Measurements from ENCODE around the gene FSIP1. TPM values are rescaled to one million over a fixed set of nuclear protein-coding genes. Genes with fewer than 3 reads are reported as not detected.

The FSIP1 gene
- total RNA-seq, 1 experiment from 2014 or later = 3.2 TPM

- intact Hi-C loops (cut with micrococcal nuclease) = no loop called here
- peaks cover 9% of the 10 kb centered on the region for H3K36me3 Mint-ChIP-seq (ENCODE audit: insufficient read depth, unreplicated experiment)
- DNase-seq (ENCODE audit: unreplicated experiment) = peak; percentile 65
- BruUV-seq (replicated peaks) = no TSS peak
- H3K4me1 Mint-ChIP-seq (ENCODE audit: insufficient read depth, unreplicated experiment) = peaks cover 38% of the 10 kb centered on the region
- H3K27ac Mint-ChIP-seq (ENCODE audit: low read depth, unreplicated experiment) = peak overlapping the region; percentile 77
- TF ChIP-seq CTCF (IDR thresholded peaks at IDR 0.05; ENCODE audit: unreplicated experiment) = no peak
- H3K9me3 Mint-ChIP-seq (ENCODE audit: unreplicated experiment) = no peaks in the 10 kb centered on the region
- POLR2A ChIA-PET = interaction anchor here (0.7 to 2.3 kb wide), 4 partner anchors 11 to 52 kb away, joined by 3 to 16 read pairs (median 10); no protein-coding TSS in a partner anchor
- no peaks in the 10 kb centered on the region for H3K27me3 Mint-ChIP-seq (ENCODE audit: insufficient read depth, unreplicated experiment)
- CTCF ChIA-PET = interaction anchor here (0.6 to 1.2 kb wide), 7 partner anchors 41 to 734 kb away, joined by 3 to 4 read pairs (median 3); no protein-coding TSS in a partner anchor
- H3K4me3 Mint-ChIP-seq (ENCODE audit: unreplicated experiment) = no peak overlapping the region
These were observed 153.3 kb downstream of the FSIP1 start for GRCh38 chr15:39629371-39629770.

DNA sequence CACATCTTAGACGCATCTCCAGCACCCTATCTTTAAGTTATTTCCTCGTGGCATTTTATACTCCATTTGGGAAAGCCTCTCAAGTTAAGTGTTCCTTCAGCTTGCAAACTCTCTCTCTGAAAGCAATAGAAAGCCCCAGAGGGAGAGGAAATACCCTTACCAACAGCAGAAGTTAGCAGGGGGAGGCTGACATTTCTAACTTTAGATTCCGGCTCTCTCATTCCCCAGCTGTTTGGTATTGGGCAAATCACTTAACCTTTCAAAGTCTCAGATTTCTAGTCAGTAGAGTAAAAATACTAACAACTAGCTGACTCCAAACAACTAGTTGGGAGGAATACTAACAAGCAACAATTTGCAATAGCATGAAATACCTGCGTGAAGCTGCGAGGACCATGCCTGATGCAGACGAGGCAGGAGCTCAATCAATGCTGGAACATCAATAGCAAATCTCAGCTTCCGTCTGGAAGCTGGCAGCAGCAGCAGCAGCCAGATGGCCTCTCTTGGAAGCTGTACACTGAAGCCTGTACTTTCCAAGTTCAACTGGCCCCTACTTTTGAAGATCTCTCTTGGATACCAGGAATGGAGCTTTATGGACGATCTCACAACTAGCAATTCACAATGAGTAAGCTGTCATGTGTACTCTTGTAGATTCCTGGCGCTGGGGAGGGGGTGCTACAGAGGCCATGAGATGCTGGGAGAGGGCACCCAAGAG is 153.9 kb downstream of the FSIP1 start:
- H3K27me3 Mint-ChIP-seq (ENCODE audit: insufficient read depth, unreplicated experiment) = no peaks in the 10 kb centered on the region
- POLR2A ChIA-PET = interaction anchor here (1.0 to 2.3 kb wide), 4 partner anchors 10 to 30 kb away, joined by 3 to 16 read pairs (median 10); no protein-coding TSS in a partner anchor
- no peak for DNase-seq (ENCODE audit: unreplicated experiment)
- peaks cover 10% of the 10 kb centered on the region for H3K36me3 Mint-ChIP-seq (ENCODE audit: insufficient read depth, unreplicated experiment)
- TF ChIP-seq CTCF (IDR thresholded peaks at IDR 0.05; ENCODE audit: unreplicated experiment) = no peak
- BruUV-seq (replicated peaks) = no TSS peak
- no peak overlapping the region for H3K4me3 Mint-ChIP-seq (ENCODE audit: unreplicated experiment)
- H3K27ac Mint-ChIP-seq (ENCODE audit: low read depth, unreplicated experiment) = peak overlapping the region; percentile 77
- H3K4me1 Mint-ChIP-seq (ENCODE audit: insufficient read depth, unreplicated experiment) = peaks cover 40% of the 10 kb centered on the region
- intact Hi-C loops (cut with micrococcal nuclease) = no loop called here
- no peaks in the 10 kb centered on the region for H3K9me3 Mint-ChIP-seq (ENCODE audit: unreplicated experiment)
- CTCF ChIA-PET = interaction anchor here (0.5 to 1.2 kb wide), 7 partner anchors 10 to 1296 kb away, joined by 3 to 6 read pairs (median 3); no protein-coding TSS in a partner anchor

DNA sequence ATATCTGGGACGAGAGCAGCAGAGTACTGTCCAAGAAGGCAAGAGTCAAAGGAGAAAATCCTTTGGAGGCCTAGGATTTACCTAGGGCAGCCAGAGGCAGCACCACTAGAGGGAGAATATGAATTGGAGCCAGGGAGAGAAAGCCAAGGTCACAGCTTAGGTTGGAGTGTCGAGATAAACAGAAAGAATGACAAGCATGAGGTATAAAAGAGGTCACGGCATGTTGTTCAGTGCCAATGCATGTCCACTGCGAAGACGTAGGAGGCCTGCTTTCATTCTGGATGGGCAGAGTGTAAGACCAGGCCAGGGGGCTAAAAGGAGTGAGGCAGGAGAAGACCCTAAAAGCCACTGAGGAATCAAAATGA is 154.5 kb downstream of the FSIP1 start:
- POLR2A ChIA-PET = interaction anchor here (1.0 to 2.3 kb wide), 2 partner anchors 10 to 30 kb away, joined by 3 to 10 read pairs; no protein-coding TSS in a partner anchor
- no peak for TF ChIP-seq CTCF (IDR thresholded peaks at IDR 0.05; ENCODE audit: unreplicated experiment)
- DNase-seq (ENCODE audit: unreplicated experiment) = no peak
- no peaks in the 10 kb centered on the region for H3K9me3 Mint-ChIP-seq (ENCODE audit: unreplicated experiment)
- H3K27me3 Mint-ChIP-seq (ENCODE audit: insufficient read depth, unreplicated experiment) = no peaks in the 10 kb centered on the region
- no peak overlapping the region for H3K27ac Mint-ChIP-seq (ENCODE audit: low read depth, unreplicated experiment)
- intact Hi-C loops (cut with micrococcal nuclease) = no loop called here
- peaks cover 10% of the 10 kb centered on the region for H3K36me3 Mint-ChIP-seq (ENCODE audit: insufficient read depth, unreplicated experiment)
- peaks cover 40% of the 10 kb centered on the region for H3K4me1 Mint-ChIP-seq (ENCODE audit: insufficient read depth, unreplicated experiment)
- CTCF ChIA-PET = interaction anchor here (0.5 to 7.2 kb wide), 2 partner anchors 46 to 90 kb away, joined by 3 to 48 read pairs; partner anchors contain the start of gene THBS1
- H3K4me3 Mint-ChIP-seq (ENCODE audit: unreplicated experiment) = no peak overlapping the region
- no TSS peak for BruUV-seq (replicated peaks)

GRCh38 chr15:39627451-39628143 is 155.0 kb downstream of the FSIP1 start:
- TF ChIP-seq CTCF (IDR thresholded peaks at IDR 0.05; ENCODE audit: unreplicated experiment) = no peak
- intact Hi-C loops (cut with micrococcal nuclease) = no loop called here
- ChIA-PET POLR2A (interaction anchor here (0.6 kb wide), 1 partner anchor 48 kb away, joined by 3 read pairs; no protein-coding TSS in a partner anchor), CTCF (interaction anchor here (0.5 to 7.2 kb wide), 2 partner anchors 46 to 90 kb away, joined by 3 to 48 read pairs; partner anchors contain the start of gene THBS1)
- no peak for DNase-seq (ENCODE audit: unreplicated experiment)
- Mint-ChIP-seq H3K4me1 (ENCODE audit: insufficient read depth, unreplicated experiment) (peaks cover 44% of the 10 kb centered on the region), H3K36me3 (ENCODE audit: insufficient read depth, unreplicated experiment) (peaks cover 10% of the 10 kb centered on the region), H3K9me3 (ENCODE audit: unreplicated experiment) (no peaks in the 10 kb centered on the region), H3K27ac (ENCODE audit: low read depth, unreplicated experiment) (no peak overlapping the region), H3K27me3 (ENCODE audit: insufficient read depth, unreplicated experiment) (no peaks in the 10 kb centered on the region), H3K4me3 (ENCODE audit: unreplicated experiment) (no peak overlapping the region)
- BruUV-seq (replicated peaks) = no TSS peak
